ENCODE measurements around the gene NCKAP5.

GRCh38 chr2:133476931-133477615 is 91.2 kb downstream of the NCKAP5 start:
- TF ChIP-seq CTCF (IDR thresholded peaks at IDR 0.05; ENCODE audit: low read depth, low read length) (no peak), POLR2A (IDR thresholded peaks at IDR 0.05; ENCODE audit: extremely low read depth, insufficient read length) (no peak), MYC (IDR thresholded peaks at IDR 0.05; ENCODE audit: low read depth, low read length) (no peak), MAX (IDR thresholded peaks at IDR 0.05; ENCODE audit: low read depth, low read length) (no peak)

All from NB4 (cell line).